ENCODE measurements around the gene PLCL2.

PLCL2 gene

DNA sequence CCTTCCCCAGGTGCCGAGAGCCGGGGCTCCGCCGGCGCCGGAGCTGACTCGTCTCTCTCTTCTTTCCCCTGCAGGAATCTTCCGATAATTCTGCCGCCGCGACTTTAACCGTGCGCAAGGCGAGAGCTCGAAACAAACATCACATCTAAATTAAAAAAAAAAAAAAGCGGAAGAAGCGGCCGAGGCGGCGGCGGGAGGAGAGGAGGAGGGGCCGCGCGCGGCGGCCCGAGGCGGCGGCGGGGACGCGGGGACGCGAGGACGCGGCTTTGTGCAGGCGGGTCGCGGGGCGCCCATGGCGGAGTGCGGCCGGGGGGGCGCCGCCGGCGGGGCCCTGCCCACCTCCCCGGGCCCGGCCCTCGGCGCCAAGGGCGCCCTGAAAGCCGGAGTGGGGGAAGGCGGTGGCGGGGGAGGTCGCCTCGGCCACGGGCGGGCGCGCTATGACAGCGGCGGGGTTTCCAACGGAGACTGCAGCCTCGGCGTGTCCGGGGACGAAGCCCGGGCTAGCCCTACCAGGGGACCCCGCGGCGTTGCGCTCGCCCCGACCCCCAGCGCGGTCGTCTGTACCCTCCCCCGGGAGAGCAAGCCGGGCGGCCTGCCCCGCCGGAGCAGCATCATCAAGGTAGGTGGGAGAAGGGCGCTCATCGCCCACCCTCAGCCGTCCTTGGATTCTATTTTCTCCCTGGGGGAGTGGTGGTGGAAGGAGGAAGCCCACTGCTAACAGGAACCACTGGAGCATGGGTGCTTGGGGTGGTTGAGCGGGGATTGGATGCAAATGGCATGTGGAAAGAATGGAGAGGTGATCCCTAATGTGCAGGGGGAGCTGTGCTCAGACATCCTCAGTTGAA lies at the start of gene PLCL2:
TSS of gene PLCL2 (plus strand) at position 208 of the 845 bp plus-strand sequence. CDS start at position 293, 85 bp downstream.
- DNase-seq: peak; percentile 31

DNA sequence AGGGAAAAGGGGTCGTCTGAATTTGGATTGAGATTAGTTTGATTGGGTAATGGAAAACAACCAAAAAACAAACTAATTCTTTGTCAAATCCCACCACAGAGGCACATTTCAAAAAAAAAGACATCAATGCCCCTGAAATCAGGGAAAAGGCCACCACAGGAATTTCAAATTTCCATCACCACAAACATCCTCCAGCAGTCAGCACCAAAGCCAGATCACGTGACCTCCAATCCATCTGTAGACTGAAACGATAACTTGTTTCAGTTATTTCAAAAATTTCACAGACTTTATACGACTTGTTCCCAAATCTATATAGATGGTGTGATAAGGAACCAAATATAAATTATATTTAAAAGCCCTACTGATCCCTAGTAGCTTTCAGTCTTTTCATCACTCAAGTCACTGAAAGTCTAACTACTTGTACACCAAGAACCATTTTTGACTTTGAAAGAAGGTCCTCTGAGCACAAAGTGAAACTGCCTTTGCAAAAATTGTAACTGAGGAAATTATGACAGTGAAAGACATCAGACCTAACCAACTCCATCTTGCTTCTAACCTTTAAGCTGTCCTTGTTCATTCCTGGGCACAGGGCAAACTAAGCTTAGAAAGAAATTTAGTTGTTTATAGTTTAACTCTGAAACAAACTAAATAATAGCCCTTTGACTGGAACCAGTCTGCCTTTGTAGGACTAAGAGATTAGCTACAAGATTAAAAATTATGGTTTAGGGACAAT lies 48.1 kb upstream of the PLCL2 start:
- DNase-seq: no peak

DNA sequence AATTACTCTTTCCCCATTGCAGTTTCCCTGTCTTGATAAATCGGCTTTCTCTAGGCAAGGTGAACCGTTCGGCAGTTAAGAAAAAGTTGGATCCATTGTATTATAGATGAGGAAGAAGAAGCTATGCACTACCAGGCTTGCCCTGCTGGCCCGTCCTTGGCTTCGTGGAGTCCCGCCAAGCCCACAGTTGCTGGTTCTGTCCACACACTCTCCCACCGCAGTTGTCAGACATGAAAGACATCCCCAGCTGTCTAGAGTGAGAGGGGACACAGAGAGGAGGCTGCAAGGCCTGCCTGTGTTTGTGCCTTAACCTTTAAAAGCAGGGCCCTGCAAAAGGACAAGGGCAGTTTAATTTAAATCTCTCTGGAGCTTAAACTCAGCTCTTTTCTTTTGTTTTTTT lies 47.2 kb upstream of the PLCL2 start:
- no peak for DNase-seq

DNA sequence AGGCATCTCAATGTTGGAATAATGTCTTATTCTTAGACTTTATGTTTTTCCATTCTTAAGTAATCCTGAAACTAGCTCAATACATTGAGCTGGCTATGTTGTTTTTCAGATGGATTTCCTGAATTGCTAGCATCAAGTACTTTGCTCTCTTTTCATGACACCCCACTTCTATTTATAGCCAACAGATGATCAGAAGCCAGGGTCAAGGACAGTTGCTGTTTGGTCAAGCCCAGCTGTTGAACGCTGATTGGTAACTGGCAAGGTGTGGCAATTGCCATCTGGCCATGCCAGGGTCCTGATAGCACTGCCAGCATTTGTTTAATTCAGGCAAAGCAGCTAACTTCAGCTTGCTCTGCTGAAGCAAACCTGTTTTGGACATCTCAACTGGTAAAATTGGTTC lies 46.2 kb upstream of the PLCL2 start:
- DNase-seq: no peak

DNA sequence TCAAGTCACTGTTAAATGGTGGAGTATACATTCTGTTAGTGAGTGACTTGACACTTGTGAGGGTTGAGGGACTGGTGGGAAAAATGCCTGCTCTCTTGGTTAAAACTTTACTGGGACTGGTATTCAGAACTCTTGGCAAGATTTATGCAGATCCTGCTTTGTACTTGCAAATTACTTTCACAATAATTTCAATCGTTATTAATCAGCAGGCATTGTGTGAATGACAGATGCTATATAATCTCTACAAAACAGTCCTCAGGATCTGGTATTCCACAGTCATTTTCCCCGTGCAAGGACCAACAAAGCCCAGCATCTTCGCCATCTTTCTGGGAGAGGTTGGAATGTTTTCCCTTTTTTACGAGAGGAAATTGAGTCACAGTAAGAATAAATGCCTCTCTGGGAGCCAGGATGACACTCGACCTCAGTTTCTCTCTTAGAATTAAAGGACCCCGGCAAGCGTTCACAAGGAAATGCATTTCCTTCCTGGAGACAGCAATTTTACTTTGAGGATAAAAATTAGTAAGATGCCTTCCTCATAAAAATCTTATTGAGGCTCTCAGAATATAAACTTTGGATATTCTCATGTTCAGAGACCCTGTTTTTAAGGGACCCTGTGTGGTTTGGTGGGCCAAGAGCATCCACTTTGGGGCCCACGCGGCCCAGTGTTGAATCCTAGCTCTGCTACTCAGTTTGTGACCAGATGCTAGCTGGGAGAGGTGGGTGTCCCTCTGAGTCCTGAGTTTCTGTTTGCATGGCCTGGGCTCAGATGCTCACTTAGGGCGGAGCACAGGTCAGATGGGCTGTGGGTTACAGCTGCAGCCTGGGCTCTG lies 45.3 kb upstream of the PLCL2 start:
- no peak for DNase-seq

DNA sequence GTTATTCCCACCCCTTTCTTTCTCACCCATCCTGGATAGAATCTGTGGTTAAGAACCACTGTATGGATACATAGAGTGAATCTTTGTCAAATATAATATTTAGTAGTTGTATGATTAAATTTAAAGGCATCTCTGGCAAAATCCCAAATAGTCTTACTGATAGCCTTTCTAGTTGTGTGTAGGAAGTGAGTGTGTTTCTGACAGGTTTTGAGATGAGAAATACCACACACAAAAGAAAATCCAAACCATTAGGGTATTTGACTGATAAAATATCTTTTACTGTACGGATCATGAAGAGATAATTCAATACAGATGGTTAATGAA lies 44.7 kb upstream of the PLCL2 start:
- no peak for DNase-seq

DNA sequence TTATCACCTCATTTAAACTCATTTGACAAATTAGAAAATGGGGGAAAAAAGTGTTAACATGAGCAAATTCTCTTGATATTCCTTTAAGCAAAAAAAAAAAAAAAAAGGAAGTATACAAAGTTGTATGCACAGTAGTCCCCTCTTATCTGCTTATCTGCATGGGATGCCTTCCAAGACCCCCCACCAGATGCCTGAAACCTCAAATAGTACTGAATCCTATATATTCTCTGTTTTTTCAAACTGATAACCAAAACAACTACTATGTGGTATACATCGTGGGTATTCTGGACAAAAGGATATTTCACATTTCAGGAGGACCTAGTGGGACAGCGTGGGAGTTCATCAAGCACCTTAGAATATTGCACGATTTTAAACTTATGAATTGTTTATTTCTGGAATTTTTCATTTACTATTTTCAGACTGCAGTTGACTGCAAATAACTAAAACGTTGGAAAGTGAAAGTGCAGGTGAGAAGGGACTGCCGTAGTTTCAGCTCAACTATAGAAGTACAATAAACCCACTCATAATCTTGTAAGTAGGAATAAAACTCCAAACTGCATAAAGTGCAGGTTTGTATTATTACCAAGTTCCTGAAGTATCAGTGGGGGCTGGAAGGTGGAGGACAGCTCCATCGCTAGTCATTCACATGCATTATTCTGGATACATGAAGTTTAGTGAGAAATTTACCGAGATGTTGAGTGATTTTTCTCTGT lies 43.6 kb upstream of the PLCL2 start:
- no peak for DNase-seq

DNA sequence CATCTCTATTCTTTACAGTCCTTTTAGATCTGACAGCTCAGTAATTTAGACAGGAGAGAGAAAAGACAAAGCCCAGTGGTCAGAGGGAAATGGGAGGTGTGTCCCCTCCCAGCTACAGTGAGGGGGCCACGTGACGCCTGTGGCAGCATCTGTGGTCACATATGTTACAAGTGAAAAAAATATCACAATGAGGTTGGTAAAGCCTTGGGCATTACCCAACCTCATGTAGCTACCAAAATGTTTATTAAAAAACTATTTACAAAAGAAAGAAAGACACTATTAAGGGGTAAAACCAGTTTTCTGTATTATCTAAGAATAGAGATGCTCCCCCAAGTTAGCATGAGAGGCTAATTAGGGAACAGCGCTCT lies 42.9 kb upstream of the PLCL2 start:
- no peak for DNase-seq

DNA sequence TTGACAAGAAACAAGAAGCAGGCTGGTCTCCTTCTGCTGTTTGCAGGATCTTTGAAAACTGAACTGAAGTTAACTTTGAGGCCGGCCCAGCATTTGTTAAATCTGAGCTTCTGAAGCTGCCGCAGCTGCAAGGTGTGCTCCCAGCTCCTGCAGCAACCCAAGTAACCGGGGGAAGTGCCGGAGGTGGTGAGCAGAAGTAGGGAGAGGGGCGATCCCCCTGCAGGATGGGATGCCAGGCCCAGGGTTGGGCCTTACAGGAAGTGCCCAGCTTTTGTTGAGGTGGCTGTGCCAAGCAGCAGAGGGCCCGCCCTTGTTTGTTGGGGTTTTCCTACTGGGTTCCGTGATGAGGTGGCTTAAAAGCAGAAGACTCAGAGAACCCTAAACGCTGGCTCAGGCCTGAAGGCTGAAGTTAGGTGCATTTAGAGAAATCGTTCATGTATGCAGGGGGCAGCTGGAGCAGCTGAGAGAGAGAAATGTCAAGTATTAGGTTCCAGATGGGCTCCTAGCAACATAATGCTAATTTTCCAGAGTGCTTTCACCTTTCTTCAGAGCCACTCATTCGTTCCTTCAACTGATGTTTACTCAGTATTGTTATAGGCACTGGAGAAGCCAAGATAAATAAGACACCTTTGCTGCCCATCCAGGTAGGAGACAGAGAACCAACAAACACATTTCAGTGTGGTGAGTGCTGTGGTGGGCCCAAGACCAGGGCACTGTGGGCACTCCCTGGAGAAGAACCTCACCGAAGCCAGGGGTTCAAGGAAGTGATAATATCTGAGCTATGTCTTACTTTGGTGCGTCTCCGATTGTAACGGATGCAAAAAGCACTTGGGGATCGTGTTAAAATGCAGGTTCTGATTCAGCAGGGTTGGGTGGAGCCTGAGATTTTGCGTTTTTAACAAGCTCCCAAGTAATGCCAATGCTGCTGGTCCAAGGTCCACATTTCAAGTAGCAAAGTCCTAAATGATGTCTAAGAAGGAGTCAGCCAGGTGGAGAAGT lies 42.2 kb upstream of the PLCL2 start:
- DNase-seq: peak; percentile 65

DNA sequence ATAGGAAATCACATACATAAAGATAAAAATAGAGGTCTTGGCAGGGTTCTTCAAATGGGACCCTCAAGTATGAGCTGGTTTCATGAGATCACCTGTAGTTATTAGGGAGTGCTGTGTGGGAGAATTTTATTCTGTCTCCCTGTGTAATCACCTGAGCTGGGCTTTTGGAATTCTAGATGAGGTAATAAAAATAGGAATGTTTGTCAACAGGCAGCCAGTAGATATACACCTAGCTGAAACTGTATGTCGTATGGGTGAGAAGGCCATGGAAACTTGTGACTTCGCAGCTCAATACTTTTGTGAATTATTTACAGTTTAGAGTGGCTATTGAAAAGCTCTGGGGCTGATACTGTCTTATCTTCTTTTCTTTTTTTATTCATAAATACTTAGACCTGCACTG lies 40.5 kb upstream of the PLCL2 start:
- DNase-seq: no peak

DNA sequence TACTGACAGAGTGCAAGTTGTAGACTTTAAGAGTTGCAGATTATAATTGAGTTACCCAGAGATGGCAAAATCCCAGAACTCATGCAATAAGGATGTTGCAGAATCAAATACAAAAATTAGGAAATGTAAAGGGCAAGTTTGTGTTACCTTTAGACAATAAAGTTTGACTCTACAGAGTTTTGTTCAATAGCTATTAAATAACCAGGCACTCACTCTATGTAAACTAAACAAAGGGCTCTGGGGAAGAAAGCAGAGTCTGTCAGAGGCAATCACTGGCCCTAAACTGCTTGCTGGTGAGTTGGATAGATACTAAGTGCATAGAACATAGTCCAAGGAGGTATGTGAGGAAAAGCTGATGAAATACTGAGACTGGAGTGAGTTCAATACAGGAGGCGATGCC lies 40.0 kb upstream of the PLCL2 start:
- no peak for DNase-seq

DNA sequence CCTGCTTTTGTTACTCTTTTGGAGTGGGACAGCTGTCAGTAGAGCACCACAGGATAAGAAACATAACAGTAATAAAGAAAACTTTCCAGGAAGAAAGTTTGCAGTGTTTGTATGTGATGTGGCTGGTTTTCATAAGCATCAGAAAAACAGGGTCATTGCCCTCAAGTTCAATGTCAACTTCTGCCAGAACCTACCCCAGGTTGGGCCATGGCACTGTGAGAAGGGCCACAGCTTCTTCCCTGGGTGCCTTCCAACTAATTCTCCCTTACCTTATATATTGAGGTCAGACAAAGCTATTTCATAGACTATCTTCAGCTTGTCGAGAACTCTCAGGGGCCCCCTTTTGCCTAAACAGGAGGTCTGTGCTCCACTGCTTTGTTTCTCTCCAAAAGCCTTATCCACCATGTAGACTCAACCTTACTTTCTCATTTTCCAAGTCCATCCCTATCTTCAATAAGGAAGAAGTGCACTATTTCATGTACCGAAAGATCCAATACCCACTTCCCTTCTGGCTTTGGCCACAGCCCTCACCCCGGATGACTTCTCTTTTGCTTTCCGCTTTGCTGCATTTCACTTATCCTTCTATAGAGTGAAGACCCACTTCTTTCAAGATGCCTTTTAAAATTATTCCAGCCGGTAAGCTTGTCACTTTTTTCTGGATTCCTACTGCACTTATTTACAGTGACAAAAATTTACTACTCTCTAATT lies 38.2 kb upstream of the PLCL2 start:
- DNase-seq: no peak

DNA sequence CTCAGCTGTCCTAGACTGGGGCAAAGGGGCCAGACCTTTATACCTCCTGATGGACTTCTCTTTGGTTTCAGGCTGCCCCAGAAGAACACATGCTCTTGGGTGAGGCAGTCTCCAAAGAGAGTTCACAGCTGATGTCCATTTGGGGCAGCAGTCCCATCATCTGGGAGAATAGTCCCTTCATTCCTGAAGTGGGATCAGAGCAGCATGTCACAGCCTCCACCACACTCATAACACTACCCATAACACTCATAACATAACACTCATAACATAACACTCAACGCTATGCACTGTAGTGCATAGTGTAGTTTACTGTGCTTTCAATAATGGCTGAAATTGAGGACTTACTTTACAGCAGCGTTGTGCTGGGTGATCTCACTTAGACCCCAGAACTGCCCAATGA lies 36.7 kb upstream of the PLCL2 start:
- no peak for DNase-seq

DNA sequence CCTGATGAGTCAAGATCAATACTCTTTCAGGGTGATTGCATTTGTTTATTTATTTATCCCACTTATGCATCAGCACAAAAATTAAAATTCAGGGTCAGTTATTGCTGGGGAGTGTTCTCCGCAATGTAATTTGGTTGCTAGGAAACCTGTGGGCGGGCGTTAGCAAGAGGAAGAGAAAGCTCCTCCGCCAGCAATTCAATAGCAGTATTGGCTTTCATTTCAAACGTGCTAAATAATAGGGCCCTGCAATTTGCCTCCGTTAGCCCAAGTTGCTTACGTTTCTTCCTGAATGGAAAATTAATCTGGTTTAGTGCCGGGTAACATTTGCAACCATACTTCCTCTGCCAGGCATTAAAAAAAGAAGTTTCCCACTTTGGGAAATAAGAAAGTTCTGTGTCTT lies 35.5 kb upstream of the PLCL2 start:
- peak; percentile 78 for DNase-seq

DNA sequence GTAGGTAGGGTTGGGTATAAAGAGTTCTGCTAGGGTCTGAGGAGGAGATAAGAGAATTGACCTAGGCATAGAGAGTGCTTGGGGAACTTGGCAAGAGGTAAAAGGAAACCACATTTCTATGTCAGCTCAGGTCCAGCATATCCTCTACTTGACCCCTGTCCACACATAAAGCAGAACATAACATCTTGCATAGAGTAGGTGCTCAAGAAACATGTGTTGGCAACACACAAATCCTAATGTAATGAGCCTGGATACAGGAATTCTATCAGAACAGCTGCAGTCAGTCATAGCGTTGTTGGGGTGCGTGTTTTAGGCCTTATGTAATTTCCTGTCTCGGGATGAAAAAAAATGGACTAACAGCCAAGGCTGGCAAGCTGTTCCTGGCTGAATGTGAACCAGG lies 35.0 kb upstream of the PLCL2 start:
- DNase-seq: no peak

DNA sequence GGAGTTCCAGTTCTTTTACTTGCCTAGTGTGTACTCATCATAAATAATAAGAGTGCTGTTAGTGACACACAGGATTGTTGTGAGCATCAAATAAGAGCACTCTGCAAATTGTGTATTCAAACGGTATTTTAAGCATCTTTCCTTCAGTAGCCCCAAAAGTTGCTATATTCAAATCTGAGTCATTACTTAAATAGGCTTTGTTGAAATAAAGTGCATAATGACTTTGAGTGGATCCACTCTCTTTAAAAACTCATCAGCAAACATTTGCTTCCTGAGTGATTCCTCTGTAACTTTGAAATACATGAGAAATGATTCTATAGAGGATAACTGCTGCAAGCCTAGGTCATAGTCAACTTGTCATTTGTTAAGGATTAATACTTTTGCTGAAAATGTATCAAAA lies 29.3 kb upstream of the PLCL2 start:
- DNase-seq: no peak

DNA sequence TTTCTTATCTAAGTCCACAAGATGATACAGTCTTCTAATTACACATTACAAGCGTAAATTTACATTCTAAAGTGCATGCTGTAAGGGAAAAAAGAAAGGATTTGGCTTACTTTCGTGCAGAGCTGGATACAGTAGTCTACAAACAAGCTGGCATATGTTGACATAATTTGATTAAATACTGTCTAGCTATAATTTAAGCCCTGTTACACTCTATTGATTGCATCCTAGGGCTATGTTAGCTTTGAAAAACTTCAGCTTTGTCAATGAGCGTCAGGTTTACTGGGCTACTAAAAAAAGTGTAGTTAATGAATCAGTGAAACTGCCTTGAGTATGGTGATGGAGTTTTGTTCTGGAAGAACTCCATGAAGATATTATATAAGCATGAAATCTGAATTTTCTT lies 24.5 kb upstream of the PLCL2 start:
- no peak for DNase-seq

DNA sequence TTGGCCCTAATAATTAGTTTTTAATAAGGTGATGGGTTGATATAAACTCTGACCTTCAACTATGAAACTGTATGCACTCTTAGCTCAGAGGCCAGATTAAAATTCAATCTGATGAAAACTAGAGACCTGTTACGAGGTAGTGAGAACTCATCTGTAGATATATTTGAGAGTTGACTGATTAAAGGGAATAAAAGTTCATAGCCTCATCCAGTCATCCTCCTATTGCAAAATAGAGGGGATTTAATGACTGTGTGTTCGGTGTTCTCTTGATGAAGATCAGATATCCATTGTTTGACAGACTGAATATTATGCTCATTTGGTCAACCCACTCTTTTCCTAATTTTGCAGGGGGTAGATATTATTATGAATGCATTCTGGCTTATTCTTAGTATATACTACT lies 23.3 kb upstream of the PLCL2 start:
- no peak for DNase-seq

DNA sequence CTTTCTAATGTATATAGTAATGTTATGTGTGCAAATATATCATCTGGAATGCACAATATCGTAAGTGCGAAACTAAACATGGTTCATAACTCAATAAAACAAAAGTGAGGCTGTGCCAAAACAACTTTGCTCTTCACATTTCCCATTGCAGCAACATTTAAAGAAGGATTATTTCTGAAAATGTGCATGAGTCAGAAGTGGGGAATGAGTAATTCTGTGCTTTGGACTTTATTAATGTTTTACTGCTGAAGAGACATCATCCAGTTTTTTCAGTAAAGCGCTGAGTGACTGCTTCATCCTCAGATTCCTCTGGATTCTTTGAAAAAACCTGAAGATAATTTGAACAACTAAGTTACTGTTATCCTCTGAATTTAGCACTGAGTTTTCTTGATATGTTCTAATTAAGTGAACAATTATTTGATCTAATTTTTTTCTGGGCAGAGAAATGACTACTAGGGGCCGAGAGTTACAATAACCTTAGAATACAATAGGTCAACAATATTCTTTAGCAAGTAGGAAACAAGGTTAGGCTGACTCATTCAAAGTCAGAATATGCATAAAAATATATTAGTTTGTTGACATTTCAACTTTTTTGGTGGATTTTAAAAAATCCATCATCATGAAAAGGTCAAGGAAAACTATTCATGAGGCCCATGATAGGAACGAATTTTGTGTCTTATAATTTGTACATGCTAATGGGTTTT lies 20.0 kb upstream of the PLCL2 start:
- no peak for DNase-seq

DNA sequence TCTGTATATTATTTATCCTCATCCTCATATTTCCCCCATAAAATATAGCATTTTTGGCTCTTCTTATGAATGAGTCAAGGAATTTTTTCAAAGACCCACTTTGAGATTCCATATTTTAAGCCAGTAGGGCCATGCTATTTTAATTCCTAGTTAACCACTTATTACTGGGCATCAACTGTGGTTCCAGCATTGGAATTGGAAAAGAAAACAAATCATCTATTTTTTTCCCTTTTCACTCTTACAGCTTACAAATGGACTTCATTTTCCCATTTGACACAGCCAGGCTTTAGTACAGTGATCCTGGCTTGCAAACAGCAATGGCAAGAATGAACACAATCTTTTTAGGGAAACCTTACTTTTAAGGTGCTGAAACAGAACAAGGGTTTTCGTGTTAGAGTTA lies 19.4 kb upstream of the PLCL2 start:
- DNase-seq: no peak

DNA sequence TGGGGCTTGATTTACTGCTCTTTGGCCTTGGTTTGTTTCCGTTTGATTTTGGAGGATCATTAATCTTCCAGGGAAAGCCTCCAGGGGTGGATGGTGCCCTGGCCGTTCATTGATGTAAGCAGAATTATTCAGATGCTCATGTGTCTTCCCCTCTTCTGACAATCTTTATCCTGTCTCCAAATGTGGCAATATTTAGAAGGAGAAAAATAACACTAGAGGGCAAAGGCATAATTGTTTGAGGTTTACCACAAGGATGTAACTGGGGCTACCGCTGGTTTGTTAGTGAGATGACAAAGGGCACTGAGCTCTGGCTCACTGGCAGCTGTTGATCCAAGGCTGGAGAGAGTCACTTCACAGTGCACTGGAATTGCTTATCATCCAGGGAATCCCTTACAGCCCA lies 18.2 kb upstream of the PLCL2 start:
- no peak for DNase-seq
